Transverse colon (tissue), 4 donors: ENCODE results near the gene KIAA1549. TPM values are rescaled to one million over a fixed set of nuclear protein-coding genes. Genes with fewer than 3 reads are reported as not detected.

Experiments
- DNase-seq: peaks from one replicate; pipeline ENCODE4 v3.0.0-alpha.2; 2019
- H3K27ac ChIP-seq, 4 donors: fragments of 200-600 bp; sonication (generic); 2 replicates each; pipeline ENCODE4 v1.5.1; 2016 to 2018; ENCODE audit warnings: inconsistent platforms in 4 of 4
- H3K27me3 ChIP-seq: fragments of 200-600 bp; sonication (generic); 2 replicates; pipeline ENCODE4 v1.5.1; 2017; ENCODE audit warnings: inconsistent platforms
- H3K36me3 ChIP-seq, 4 donors: fragments of 200-600 bp; sonication (generic); 2 replicates each; pipeline ENCODE4 v1.5.1; 2017 to 2019; ENCODE audit warnings: inconsistent platforms in 4 of 4
- H3K4me1 ChIP-seq, 4 donors: fragments of 200-600 bp; sonication (generic); 2 replicates each; pipeline ENCODE4 v1.5.1; 2017 to 2020; ENCODE audit warnings: inconsistent platforms in 4 of 4
- H3K4me3 ChIP-seq, 4 donors: fragments of 200-600 bp; sonication (generic); 1 replicate in 1 of 4; 2 replicates in 3 of 4; pipeline versions ENCODE4 v1.5.1 to v1.6.1; 2017 to 2019; ENCODE audit warnings: inconsistent platforms in 4 of 4
- H3K9me3 ChIP-seq, 2 donors: fragments of 200-600 bp; sonication (generic); 2 replicates each; pipeline ENCODE4 v1.5.1; 2017 to 2019; ENCODE audit warnings: inconsistent platforms in 2 of 2
- CTCF ChIP-seq, 5 experiments: fragments of 200-600 bp in 3 of 5; fragments of 450-650 bp in 2 of 5; sonication (generic) in 3 of 5; IDR thresholded peaks; 1 replicate in 2 of 5; 2 replicates in 3 of 5; pipeline ENCODE4 v1.5.1; 2016 to 2017; ENCODE audit warnings: antibody characterized with exemption in 5 of 5, inconsistent platforms in 3 of 5, mild to moderate bottlenecking in 2 of 5, moderate library complexity in 1 of 5
- EP300 ChIP-seq: sonication (generic); formaldehyde crosslinking; IDR thresholded peaks from one replicate; pipeline ENCODE4 v1.6.1; 2017; ENCODE audit warnings: antibody characterized with exemption, low read depth
- POLR2A ChIP-seq: fragments of 450-650 bp; IDR thresholded peaks from one replicate; pipeline ENCODE4 v1.6.1; 2016; ENCODE audit warnings: antibody characterized with exemption, mild to moderate bottlenecking, moderate library complexity
- POLR2AphosphoS5 ChIP-seq, 3 donors: sonication (generic); formaldehyde crosslinking; IDR thresholded peaks; one replicate each; pipeline ENCODE4 v1.6.1; 2016; ENCODE audit warnings: antibody characterized with exemption in 3 of 3
- WGBS, 2 donors: methylation state at CpG; one replicate each; pipeline ENCODE4 v1.1.5; 2018; ENCODE audit warnings: low coverage in 1 of 2; 5-methylcytosine and 5-hydroxymethylcytosine counted together
- in situ Hi-C, 4 donors: fragments of 200-750 bp; cut with MboI; loops; one replicate each; pipeline versions ENCODE4 v1.15.0 to v1.15.1; 2017; ENCODE audit warnings: low sequenced_read_pairs in 3 of 4, low pct_ligation_motif_present in 1 of 4, low pct_unique_long_range_greater_than_20kb in 1 of 4
- intact Hi-C: fragments of 100-400 bp; cut with DNase I; formaldehyde crosslinking; loops from one replicate; pipeline ENCODE4 v1.15.1; 2023; ENCODE audit warnings: low total_unique reads
- total RNA-seq, 4 donors: library from RNA; depleted of rRNA; stranded (reverse); fragments of >200 nt; gene quantifications; one replicate each; pipeline ENCODE4 v1.1.0, GENCODE V29; 2016

KIAA1549 gene
- total RNA-seq, 4 donors from 2014 or later: 0.37 to 1.5 (median 0.93) TPM

- intact Hi-C loops (no loop called here), in situ Hi-C loops (no loop called here)
- 89 to 90% methylated on average over 6 to 20 of the region's 20 CpGs for WGBS, 2 donors
Observed at GRCh38 chr7:138843632-138844580, 137.3 kb downstream of the KIAA1549 start.

GRCh38 chr7:138842111-138842510 is 139.1 kb downstream of the KIAA1549 start:
- DNase-seq: no peak
- in situ Hi-C loops (no loop called here), intact Hi-C loops (no loop called here)
- Histone ChIP-seq H3K27ac (no peak overlapping the region), H3K4me3 (no peak overlapping the region), H3K36me3 (no peaks in the 10 kb centered on the region), H3K4me1 (no peaks in the 10 kb centered on the region), H3K9me3 (no peaks in the 10 kb centered on the region), H3K27me3 (no peaks in the 10 kb centered on the region)
- TF ChIP-seq EP300: no peak
- no peak for TF ChIP-seq POLR2AphosphoS5 (IDR thresholded peaks at IDR 0.05)
- TF ChIP-seq CTCF (IDR thresholded peaks at IDR 0.05): no peak
- TF ChIP-seq POLR2A: no peak
- WGBS, 2 donors: 80 to 86% methylated on average over 1 to 12 of the region's 12 CpGs

More at GRCh38 chr7:138843632-138844580, 137.3 kb downstream of the KIAA1549 start:
- Histone ChIP-seq H3K27me3 (no peaks in the 10 kb centered on the region), H3K4me3 (no peak overlapping the region), H3K4me1 (no peaks in the 10 kb centered on the region), H3K27ac (no peak overlapping the region), H3K9me3 (no peaks in the 10 kb centered on the region), H3K36me3 (no peaks in the 10 kb centered on the region)
- TF ChIP-seq CTCF (IDR thresholded peaks at IDR 0.05): no peak
- TF ChIP-seq POLR2AphosphoS5 (IDR thresholded peaks at IDR 0.05): no peak
- no peak for TF ChIP-seq EP300
- TF ChIP-seq POLR2A: no peak
- no peak for DNase-seq

GRCh38 chr7:138838166-138838565 is 143.0 kb downstream of the KIAA1549 start:
- H3K27ac ChIP-seq: no peak overlapping the region
- WGBS, 2 donors: 85% methylated on average over 9 of the region's 9 CpGs; no CpG with 5 or more reads in 1 of the 2 donors
- in situ Hi-C loops: no loop called here

More at GRCh38 chr7:138838166-138838565, 143.0 kb downstream of the KIAA1549 start:
- Histone ChIP-seq H3K27me3 (no peaks in the 10 kb centered on the region), H3K4me1 (no peaks in the 10 kb centered on the region), H3K9me3 (no peaks in the 10 kb centered on the region), H3K36me3 (no peaks in the 10 kb centered on the region), H3K4me3 (no peak overlapping the region)
- intact Hi-C loops: no loop called here
- TF ChIP-seq POLR2AphosphoS5 (IDR thresholded peaks at IDR 0.05): no peak
- TF ChIP-seq POLR2A: no peak
- no peak for TF ChIP-seq EP300
- TF ChIP-seq CTCF (IDR thresholded peaks at IDR 0.05): no peak
- no peak for DNase-seq
